ENCODE measurements around the gene KBTBD7.

- TF ChIP-seq CTCF (IDR thresholded peaks at IDR 0.05), result no peak
- TF ChIP-seq POLR2A (IDR thresholded peaks at IDR 0.05), result no peak
These were observed 42.0 kb upstream of the KBTBD7 start for GRCh38 chr13:41236369-41236768.

Data from heart left ventricle (tissue), 13 donors.